ENCODE measurements around the gene IMPG2. TPM values are rescaled to one million over a fixed set of nuclear protein-coding genes. Genes with fewer than 3 reads are reported as not detected.

The IMPG2 gene
- total and polyA plus RNA-seq, 2 experiments from 2014 or later, result 0.12 to 0.33 TPM

GRCh38 chr3:101243285-101244211, 76.8 kb downstream of the IMPG2 start:
- no peak for TF ChIP-seq CTCF (IDR thresholded peaks at IDR 0.05; ENCODE audit: low read depth, low read length)
- Histone ChIP-seq H3K4me1 (ENCODE audit: low read depth) (no peaks in the 10 kb centered on the region), H3K4me3 (no peak overlapping the region), H3K36me3 (no peaks in the 10 kb centered on the region), H3K27ac (no peak overlapping the region), H3K9me3 (ENCODE audit: low read depth) (no peaks in the 10 kb centered on the region), H3K27me3 (no peaks in the 10 kb centered on the region)
- DNase-seq (ENCODE audit: low read depth in 1 of 2, low spot score in 1 of 2), result no peak

DNA sequence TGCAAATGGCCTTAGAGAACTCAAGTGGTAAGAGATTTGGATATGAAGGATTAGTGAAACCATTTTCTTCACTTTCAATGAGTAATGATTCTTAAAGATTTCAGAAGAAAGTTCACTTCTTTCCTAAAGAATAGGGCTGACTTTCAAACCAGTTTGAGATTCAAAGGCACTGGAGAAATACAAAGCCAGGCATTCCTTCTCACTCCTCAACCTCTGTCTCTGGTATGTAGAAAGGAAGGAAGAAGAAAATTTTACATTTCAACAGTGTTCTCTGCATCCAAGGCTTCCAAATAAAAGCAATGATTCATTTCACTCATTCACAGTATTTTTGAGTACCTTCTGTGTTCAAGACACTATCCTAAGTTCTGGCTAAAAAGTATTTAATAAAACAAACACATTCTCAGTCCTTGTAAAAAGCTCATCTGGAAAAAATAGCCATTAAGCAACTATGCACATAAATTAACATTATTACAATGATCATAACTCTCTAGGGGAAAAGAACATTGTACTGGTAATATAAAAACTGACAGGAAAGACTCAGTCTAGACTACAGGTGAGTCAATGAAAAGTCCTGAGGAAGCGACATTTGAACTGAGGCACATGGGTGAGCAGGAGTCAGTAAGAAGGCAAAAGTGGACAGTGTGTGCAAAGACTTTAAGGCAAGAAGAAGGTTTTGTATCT, 79.5 kb downstream of the IMPG2 start:
- no peaks in the 10 kb centered on the region for H3K36me3 ChIP-seq
- no peaks in the 10 kb centered on the region for H3K9me3 ChIP-seq (ENCODE audit: low read depth)
- DNase-seq (ENCODE audit: low read depth in 1 of 2, low spot score in 1 of 2), result no peak
- H3K27ac ChIP-seq, result no peak overlapping the region
- no peaks in the 10 kb centered on the region for H3K4me1 ChIP-seq (ENCODE audit: low read depth)
- no peak overlapping the region for H3K4me3 ChIP-seq
- H3K27me3 ChIP-seq, result no peaks in the 10 kb centered on the region
- no peak for TF ChIP-seq CTCF (IDR thresholded peaks at IDR 0.05; ENCODE audit: low read depth, low read length)

- no peak for TF ChIP-seq CTCF (IDR thresholded peaks at IDR 0.05; ENCODE audit: low read depth, low read length)
- no peak overlapping the region for H3K4me3 ChIP-seq
- no peaks in the 10 kb centered on the region for H3K27me3 ChIP-seq
- no peaks in the 10 kb centered on the region for H3K4me1 ChIP-seq (ENCODE audit: low read depth)
- H3K36me3 ChIP-seq, result no peaks in the 10 kb centered on the region
- no peak overlapping the region for H3K27ac ChIP-seq
- DNase-seq (ENCODE audit: low read depth in 1 of 2, low spot score in 1 of 2), result no peak
- H3K9me3 ChIP-seq (ENCODE audit: low read depth), result no peaks in the 10 kb centered on the region
These were observed 85.3 kb downstream of the IMPG2 start for GRCh38 chr3:101235048-101235447.

- Histone ChIP-seq H3K9me3 (ENCODE audit: low read depth) (no peaks in the 10 kb centered on the region), H3K36me3 (no peaks in the 10 kb centered on the region), H3K27ac (no peak overlapping the region), H3K4me1 (ENCODE audit: low read depth) (no peaks in the 10 kb centered on the region), H3K4me3 (no peak overlapping the region), H3K27me3 (no peaks in the 10 kb centered on the region)
- no peak for DNase-seq (ENCODE audit: low read depth in 1 of 2, low spot score in 1 of 2)
- no peak for TF ChIP-seq CTCF (IDR thresholded peaks at IDR 0.05; ENCODE audit: low read depth, low read length)
These were observed 89.8 kb downstream of the IMPG2 start for GRCh38 chr3:101230618-101231017.

DNA sequence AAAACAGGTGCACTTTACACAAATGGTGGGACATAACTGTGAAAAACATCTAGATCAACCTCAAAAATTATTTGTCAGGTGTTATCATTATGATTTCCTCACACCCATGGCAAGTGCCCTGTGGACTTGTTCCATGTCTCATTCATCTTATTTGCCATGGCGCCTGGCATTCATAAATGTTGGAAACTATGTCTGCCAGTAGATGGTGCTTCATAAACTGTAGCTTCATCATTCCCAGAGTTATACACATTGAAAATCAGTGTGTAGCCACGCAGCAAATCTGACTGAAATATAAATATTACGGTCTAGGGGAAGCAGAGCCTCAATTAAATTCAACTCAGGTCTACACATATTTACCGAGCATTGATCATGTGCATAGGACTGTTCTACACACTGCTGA, 90.7 kb downstream of the IMPG2 start:
- TF ChIP-seq CTCF (IDR thresholded peaks at IDR 0.05; ENCODE audit: low read depth, low read length), result peak; percentile 28

More for the DNA sequence above, 90.7 kb downstream of the IMPG2 start:
- Histone ChIP-seq H3K27me3 (no peaks in the 10 kb centered on the region), H3K4me1 (ENCODE audit: low read depth) (no peaks in the 10 kb centered on the region), H3K27ac (no peak overlapping the region), H3K36me3 (no peaks in the 10 kb centered on the region), H3K9me3 (ENCODE audit: low read depth) (no peaks in the 10 kb centered on the region), H3K4me3 (no peak overlapping the region)
- peak in 1 of 2 donors; percentile 21 for DNase-seq (ENCODE audit: low read depth in 1 of 2, low spot score in 1 of 2)

Measured in cardiac muscle cell (in vitro differentiated cells and primary cell).